DOHH2 (cell line): ENCODE data around the gene STARD6.

Source experiments
- EZH2phosphoT487 ChIP-seq: fragments of 200-600 bp; sonication (generic); IDR thresholded peaks from 2 replicates; pipeline ENCODE4 v1.6.1; 2017; ENCODE audit warnings: borderline replicate concordance, mild to moderate bottlenecking, antibody characterized with exemption, low read length, moderate library complexity, mixed read lengths
- TF ChIP-seq, protein P1 (sequence below): fragments of 200-600 bp; sonication (generic); IDR thresholded peaks from one replicate; pipeline ENCODE4 v1.5.1; 2014; ENCODE audit warnings: antibody characterized with exemption, mild to moderate bottlenecking, low read depth, low read length; ENCODE audit not compliant: poor library complexity, severe bottlenecking

GRCh38 chr18:54381640-54382039 lies 24.0 kb upstream of the STARD6 start:
- TF ChIP-seq, protein P1, sequence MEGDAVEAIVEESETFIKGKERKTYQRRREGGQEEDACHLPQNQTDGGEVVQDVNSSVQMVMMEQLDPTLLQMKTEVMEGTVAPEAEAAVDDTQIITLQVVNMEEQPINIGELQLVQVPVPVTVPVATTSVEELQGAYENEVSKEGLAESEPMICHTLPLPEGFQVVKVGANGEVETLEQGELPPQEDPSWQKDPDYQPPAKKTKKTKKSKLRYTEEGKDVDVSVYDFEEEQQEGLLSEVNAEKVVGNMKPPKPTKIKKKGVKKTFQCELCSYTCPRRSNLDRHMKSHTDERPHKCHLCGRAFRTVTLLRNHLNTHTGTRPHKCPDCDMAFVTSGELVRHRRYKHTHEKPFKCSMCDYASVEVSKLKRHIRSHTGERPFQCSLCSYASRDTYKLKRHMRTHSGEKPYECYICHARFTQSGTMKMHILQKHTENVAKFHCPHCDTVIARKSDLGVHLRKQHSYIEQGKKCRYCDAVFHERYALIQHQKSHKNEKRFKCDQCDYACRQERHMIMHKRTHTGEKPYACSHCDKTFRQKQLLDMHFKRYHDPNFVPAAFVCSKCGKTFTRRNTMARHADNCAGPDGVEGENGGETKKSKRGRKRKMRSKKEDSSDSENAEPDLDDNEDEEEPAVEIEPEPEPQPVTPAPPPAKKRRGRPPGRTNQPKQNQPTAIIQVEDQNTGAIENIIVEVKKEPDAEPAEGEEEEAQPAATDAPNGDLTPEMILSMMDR, result no peak
- no peak for TF ChIP-seq EZH2phosphoT487
